ENCODE data around the gene SERPINA12.

DNA sequence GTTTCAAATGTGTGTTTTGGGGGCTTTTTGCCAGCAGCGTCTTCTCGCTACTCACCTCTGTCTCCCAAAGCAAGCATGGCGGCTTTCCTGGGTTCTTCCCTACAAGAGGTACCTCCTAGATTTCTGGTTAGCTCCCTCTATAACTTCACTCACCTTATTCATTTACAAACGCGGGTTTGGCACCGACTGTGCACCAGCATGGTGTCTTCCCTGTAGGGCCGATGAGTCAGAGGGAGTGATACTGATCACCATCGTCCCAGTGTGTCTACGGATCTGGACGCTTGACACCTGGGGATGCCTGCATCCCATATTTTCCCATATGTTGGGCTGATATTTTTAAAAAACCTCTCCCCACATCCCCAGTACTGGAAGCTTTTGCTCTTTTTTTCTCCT lies 8.0 kb upstream of the SERPINA12 start:
- TF ChIP-seq, protein P1, sequence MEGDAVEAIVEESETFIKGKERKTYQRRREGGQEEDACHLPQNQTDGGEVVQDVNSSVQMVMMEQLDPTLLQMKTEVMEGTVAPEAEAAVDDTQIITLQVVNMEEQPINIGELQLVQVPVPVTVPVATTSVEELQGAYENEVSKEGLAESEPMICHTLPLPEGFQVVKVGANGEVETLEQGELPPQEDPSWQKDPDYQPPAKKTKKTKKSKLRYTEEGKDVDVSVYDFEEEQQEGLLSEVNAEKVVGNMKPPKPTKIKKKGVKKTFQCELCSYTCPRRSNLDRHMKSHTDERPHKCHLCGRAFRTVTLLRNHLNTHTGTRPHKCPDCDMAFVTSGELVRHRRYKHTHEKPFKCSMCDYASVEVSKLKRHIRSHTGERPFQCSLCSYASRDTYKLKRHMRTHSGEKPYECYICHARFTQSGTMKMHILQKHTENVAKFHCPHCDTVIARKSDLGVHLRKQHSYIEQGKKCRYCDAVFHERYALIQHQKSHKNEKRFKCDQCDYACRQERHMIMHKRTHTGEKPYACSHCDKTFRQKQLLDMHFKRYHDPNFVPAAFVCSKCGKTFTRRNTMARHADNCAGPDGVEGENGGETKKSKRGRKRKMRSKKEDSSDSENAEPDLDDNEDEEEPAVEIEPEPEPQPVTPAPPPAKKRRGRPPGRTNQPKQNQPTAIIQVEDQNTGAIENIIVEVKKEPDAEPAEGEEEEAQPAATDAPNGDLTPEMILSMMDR (IDR thresholded peaks at IDR 0.05), result no peak
- TF ChIP-seq EP300 (IDR thresholded peaks at IDR 0.05) (no peak), POLR2A (IDR thresholded peaks at IDR 0.05) (no peak)

Measured in ovary (tissue), 3 donors.